Pancreas (tissue), 10 donors: ENCODE results near the gene MINDY4B. TPM values are rescaled to one million over a fixed set of nuclear protein-coding genes. Genes with fewer than 3 reads are reported as not detected.

ENCODE experiments used
- ATAC-seq, 4 donors: fragments of 200-7000 bp; cut with Tn5 transposase; one replicate each; pipeline versions ENCODE4 v1.8.0 to v1.9.1; 2020; ENCODE audit warnings: mild to moderate bottlenecking in 4 of 4, moderate library complexity in 4 of 4
- DNase-seq, 6 donors: peaks; one replicate each; pipeline ENCODE4 v3.0.0-alpha.2; 2020
- FAIRE-seq: peaks from 2 replicates; lab custom pipeline; 2012; peaks lifted over from hg19 to GRCh38; lab: Jason Lieb, UNC
- H3K27ac ChIP-seq, 4 donors: fragments of 200-600 bp; sonication (generic); 1 replicate in 3 of 4; 2 replicates in 1 of 4; pipeline versions ENCODE4 v1.5.0 to v1.8.0; 2020
- H3K27me3 ChIP-seq, 4 donors: fragments of 200-600 bp; one replicate each; pipeline ENCODE4 v1.8.0; 2021
- H3K36me3 ChIP-seq, 3 donors: fragments of 200-600 bp; sonication (generic) in 1 of 3; one replicate each; pipeline versions ENCODE4 v1.5.0 to v1.8.0; 2020 to 2021
- H3K4me1 ChIP-seq, 3 donors: fragments of 200-600 bp; one replicate each; pipeline ENCODE4 v1.8.0; 2021
- H3K4me3 ChIP-seq, 4 donors: fragments of 200-600 bp; sonication (generic) in 2 of 4; one replicate each; pipeline versions ENCODE4 v1.5.0 to v1.8.0; 2020 to 2021
- H3K9me3 ChIP-seq, 4 donors: fragments of 200-600 bp; one replicate each; pipeline ENCODE4 v1.8.0; 2021
- WGBS, 2 donors: extraction: QIAGEN DNeasy Blood & Tissue Kit; methylation state at CpG; one replicate each; pipeline ENCODE4 v1.1.7; 2013; 5-methylcytosine and 5-hydroxymethylcytosine counted together
- intact Hi-C, 3 donors: fragments of 100-400 bp; cut with DNase I; formaldehyde crosslinking; loops; one replicate each; pipeline versions ENCODE4 v1.11.1 to v1.14.2; 2022
- polyA plus RNA-seq, 2 donors: library from polyadenylated mRNA; stranded (reverse); fragments of 200-250 nt; gene quantifications; one replicate each; pipeline ENCODE4 v1.2.3, GENCODE V29; 2013
- total RNA-seq, 6 donors: library from RNA; stranded (reverse); fragmentation: NEBNext Ultra II Directional in 4 of 6; extraction: Animal tissue kit (Norgen Biotek cat#: 25700) in 4 of 6; gene quantifications; one replicate each; pipeline versions ENCODE4 v1.2.1 to v1.2.4, GENCODE V29; 2021 to 2023
- TF ChIP-seq, protein P1 (sequence below), 4 donors: fragments of 200-600 bp; sonication (generic) in 3 of 4; IDR thresholded peaks; one replicate each; pipeline versions ENCODE4 v1.5.0 to v1.8.0; 2021; ENCODE audit warnings: antibody characterized with exemption in 4 of 4
- donor health status: healthy with polysubstance abuse.
- donor health status: DM: no; HTN: no; CAD: no; lungs with moderate emphysema.
- donor health status: DM: no; HTN: no; CAD: no.
- donor health status: control.
- donor health status: control.
- donor health status: Bipolar disorder and iron deficiency.
- donor health status: DM: yes; HTN: yes; CAD: no.
- donor health status: DM: no; HTN: no; CAD: no.
- donor health status: DM: no; HTN: no; CAD: no.
- donor health status: DM: yes; HTN: yes; CAD: no.

The MINDY4B gene
- total and polyA plus RNA-seq, 8 donors: not detected

DNA sequence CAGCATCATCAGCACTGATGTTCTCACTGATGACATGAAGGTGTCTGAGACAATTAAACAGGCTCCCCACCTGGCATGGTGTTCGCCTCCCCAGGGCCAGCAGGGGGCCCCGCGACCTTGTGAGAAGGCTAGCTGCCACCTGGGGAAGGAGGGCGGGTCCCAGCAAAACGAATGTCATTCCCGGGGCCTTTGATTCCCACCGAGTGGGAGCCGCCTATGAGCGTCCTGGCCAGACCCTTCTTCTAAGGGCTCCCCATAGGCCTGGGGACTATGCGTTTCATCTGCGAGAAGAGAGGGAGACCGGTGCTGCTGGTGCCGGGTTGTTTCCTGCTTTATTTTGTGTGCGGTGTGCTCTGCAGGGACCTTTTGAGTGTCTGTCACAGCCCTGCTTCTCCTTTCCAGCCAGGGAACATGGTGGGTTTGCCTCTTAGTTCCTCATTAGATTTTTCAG, 20.5 kb upstream of the MINDY4B start:
- intact Hi-C loops: loop anchor here in 2 of 3 donors (5.0 to 10.0 kb wide), 2 partner anchors 217 to 219 kb away; no protein-coding TSS in a partner anchor
- FAIRE-seq (no peak), ATAC-seq (peak; percentile 68 to 91 (median 88)), DNase-seq (peak; percentile 6 to 79 (median 40))
- TF ChIP-seq, protein P1, sequence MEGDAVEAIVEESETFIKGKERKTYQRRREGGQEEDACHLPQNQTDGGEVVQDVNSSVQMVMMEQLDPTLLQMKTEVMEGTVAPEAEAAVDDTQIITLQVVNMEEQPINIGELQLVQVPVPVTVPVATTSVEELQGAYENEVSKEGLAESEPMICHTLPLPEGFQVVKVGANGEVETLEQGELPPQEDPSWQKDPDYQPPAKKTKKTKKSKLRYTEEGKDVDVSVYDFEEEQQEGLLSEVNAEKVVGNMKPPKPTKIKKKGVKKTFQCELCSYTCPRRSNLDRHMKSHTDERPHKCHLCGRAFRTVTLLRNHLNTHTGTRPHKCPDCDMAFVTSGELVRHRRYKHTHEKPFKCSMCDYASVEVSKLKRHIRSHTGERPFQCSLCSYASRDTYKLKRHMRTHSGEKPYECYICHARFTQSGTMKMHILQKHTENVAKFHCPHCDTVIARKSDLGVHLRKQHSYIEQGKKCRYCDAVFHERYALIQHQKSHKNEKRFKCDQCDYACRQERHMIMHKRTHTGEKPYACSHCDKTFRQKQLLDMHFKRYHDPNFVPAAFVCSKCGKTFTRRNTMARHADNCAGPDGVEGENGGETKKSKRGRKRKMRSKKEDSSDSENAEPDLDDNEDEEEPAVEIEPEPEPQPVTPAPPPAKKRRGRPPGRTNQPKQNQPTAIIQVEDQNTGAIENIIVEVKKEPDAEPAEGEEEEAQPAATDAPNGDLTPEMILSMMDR (IDR thresholded peaks at IDR 0.05): peak in 3 of 4 donors; percentile 47 to 50 (median 50)
- WGBS, 2 donors: 18% methylated on average over 14 of the region's 14 CpGs
- Histone ChIP-seq H3K27ac (no peak overlapping the region), H3K9me3 (no peaks in the 10 kb centered on the region), H3K36me3 (no peaks in the 10 kb centered on the region), H3K4me3 (no peak overlapping the region), H3K4me1 (no peaks in the 10 kb centered on the region), H3K27me3 (no peaks in the 10 kb centered on the region)

DNA sequence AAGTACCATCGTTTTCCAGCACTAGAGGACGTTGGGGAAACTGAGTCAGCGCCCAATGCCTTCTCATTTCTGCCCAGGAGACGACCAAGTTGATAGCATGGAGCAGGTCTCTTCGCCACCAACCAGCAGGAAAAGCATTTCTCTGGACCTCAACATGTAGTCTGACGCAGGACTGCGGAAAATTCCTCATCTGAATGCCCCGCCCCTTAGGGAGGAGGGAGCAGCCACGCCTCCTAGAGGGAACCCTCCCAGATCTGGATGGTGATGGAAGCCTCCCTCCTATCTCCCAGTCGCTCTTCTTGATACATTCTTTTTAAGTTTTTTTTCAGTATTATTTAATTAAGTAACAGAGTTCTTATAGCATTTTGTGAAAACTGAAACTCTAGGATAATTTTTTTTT, 17.4 kb upstream of the MINDY4B start:
- FAIRE-seq: no peak
- ATAC-seq: no peak

DNA sequence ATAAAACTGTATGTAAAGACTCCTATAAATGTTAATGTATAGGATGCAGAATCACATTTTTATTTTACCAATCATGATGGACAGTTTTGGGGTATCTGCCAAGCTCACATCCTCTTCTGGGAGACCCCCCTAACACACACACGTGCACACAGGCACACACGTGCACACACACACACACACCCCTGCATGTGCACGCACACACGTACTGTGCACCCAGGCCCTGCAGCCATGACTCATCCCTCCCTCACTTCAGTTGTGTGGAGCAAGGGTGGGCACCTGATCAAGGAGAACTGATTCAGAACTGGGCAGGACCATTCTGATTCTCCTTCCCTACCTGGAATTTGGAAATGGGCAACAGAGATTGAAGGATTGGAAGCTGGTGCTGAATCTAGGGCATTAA, 16.0 kb upstream of the MINDY4B start:
- intact Hi-C loops: loop anchor here in 1 of 3 donors (10.0 kb wide), 1 partner anchor 224 kb away; no protein-coding TSS in a partner anchor
- ATAC-seq (no peak), DNase-seq (no peak), FAIRE-seq (no peak)
- WGBS, 2 donors: 59 to 66% methylated on average over 4 of the region's 4 CpGs
- H3K4me3 ChIP-seq: no peak overlapping the region
- H3K27me3 ChIP-seq: no peaks in the 10 kb centered on the region
- no peaks in the 10 kb centered on the region for H3K9me3 ChIP-seq
- no peak overlapping the region for H3K27ac ChIP-seq
- no peaks in the 10 kb centered on the region for H3K4me1 ChIP-seq
- TF ChIP-seq, protein P1 (IDR thresholded peaks at IDR 0.05): no peak
- H3K36me3 ChIP-seq: no peaks in the 10 kb centered on the region

More for the DNA sequence above, 17.4 kb upstream of the MINDY4B start:
- TF ChIP-seq, protein P1 (IDR thresholded peaks at IDR 0.05): no peak
- DNase-seq: no peak
- Histone ChIP-seq H3K27me3 (no peaks in the 10 kb centered on the region), H3K27ac (no peak overlapping the region), H3K4me3 (no peak overlapping the region), H3K4me1 (no peaks in the 10 kb centered on the region), H3K36me3 (no peaks in the 10 kb centered on the region), H3K9me3 (no peaks in the 10 kb centered on the region)
- 47 to 65% methylated on average over 10 of the region's 10 CpGs for WGBS, 2 donors
- intact Hi-C loops: loop anchor here in 1 of 3 donors (10.0 kb wide), 1 partner anchor 222 kb away; no protein-coding TSS in a partner anchor

DNA sequence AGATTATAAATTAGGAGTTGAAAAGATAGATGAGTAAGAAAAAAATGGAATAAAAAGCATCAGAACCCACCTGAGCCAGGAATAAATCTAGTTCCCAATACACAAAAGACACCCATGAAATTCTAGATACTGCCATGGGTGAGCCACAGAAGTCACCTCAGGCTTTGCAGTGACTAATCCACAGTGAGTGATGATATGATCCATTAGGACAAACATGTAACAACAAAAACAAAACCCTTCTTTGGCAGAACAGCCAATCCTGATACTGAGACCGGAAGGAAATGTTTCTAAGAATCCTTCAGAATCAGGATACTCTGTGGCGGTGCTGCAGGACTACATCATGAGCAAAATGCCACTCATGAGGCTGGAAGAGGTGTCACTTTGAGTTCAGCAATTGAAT, 15.0 kb upstream of the MINDY4B start:
- 79 to 81% methylated on average over 2 of the region's 2 CpGs for WGBS, 2 donors
- intact Hi-C loops: loop anchor here in 1 of 3 donors (10.0 kb wide), 1 partner anchor 225 kb away; no protein-coding TSS in a partner anchor

DNA sequence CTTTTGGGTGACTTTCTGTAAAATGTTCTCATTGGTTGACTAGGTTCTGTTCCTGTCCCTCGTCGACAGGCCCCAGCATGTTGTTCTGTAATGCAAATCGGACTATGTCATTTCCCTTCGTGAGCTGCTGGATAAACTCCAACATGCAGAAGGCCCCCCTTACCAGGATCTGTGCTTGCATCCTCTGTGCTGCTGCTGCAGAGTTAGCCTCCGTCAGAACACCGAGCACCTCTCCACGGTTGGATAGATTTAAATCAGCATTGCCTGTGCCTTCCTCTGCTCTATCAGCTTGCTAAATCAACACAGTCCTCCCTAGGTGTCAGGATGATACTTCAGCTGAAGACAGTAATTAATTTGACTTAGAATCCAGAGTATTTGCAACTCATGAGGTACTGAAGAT, 12.7 kb upstream of the MINDY4B start:
- Histone ChIP-seq H3K9me3 (no peaks in the 10 kb centered on the region), H3K4me1 (no peaks in the 10 kb centered on the region), H3K27ac (no peak overlapping the region), H3K27me3 (no peaks in the 10 kb centered on the region), H3K4me3 (no peak overlapping the region), H3K36me3 (no peaks in the 10 kb centered on the region)
- DNase-seq: no peak
- ATAC-seq: no peak
- FAIRE-seq: no peak
- intact Hi-C loops: no loop called here
- TF ChIP-seq, protein P1 (IDR thresholded peaks at IDR 0.05): no peak
- 37 to 38% methylated on average over 7 of the region's 7 CpGs for WGBS, 2 donors

More for the DNA sequence above, 15.0 kb upstream of the MINDY4B start:
- no peaks in the 10 kb centered on the region for H3K9me3 ChIP-seq
- H3K36me3 ChIP-seq: no peaks in the 10 kb centered on the region
- no peaks in the 10 kb centered on the region for H3K4me1 ChIP-seq
- ATAC-seq: no peak
- no peak overlapping the region for H3K27ac ChIP-seq
- no peak for FAIRE-seq
- H3K4me3 ChIP-seq: no peak overlapping the region
- TF ChIP-seq, protein P1 (IDR thresholded peaks at IDR 0.05): no peak
- H3K27me3 ChIP-seq: no peaks in the 10 kb centered on the region
- DNase-seq: no peak
